Retinal pigment epithelial cell (primary cell): ENCODE measurements around the gene IGSF9.
A peak's percentile ranks its signal among the peaks of the same experiment; 100 is the strongest.

ENCODE experiments used
- DNase-seq: peaks from one replicate; pipeline ENCODE4 v3.0.0-alpha.2; 2010; ENCODE audit warnings: low read depth
- H3K4me3 ChIP-seq: 2 replicates; pipeline ENCODE4 v1.5.1; 2011; ENCODE audit warnings: mild to moderate bottlenecking, low read length, control low read depth, moderate library complexity
- TF ChIP-seq, protein P1 (sequence below): conservative IDR thresholded peaks from 2 replicates; pipeline ENCODE4 v1.5.1; 2011; ENCODE audit warnings: low read depth, low read length, control low read depth, inconsistent platforms

The IGSF9 gene

GRCh38 chr1:159945483-159946241 lies at the start of gene IGSF9:
Gene IGSF9 (minus strand): TSS chr1:159945613. CDS start chr1:159943454, 2,159 bp downstream.
- DNase-seq: no peak
- TF ChIP-seq, protein P1, sequence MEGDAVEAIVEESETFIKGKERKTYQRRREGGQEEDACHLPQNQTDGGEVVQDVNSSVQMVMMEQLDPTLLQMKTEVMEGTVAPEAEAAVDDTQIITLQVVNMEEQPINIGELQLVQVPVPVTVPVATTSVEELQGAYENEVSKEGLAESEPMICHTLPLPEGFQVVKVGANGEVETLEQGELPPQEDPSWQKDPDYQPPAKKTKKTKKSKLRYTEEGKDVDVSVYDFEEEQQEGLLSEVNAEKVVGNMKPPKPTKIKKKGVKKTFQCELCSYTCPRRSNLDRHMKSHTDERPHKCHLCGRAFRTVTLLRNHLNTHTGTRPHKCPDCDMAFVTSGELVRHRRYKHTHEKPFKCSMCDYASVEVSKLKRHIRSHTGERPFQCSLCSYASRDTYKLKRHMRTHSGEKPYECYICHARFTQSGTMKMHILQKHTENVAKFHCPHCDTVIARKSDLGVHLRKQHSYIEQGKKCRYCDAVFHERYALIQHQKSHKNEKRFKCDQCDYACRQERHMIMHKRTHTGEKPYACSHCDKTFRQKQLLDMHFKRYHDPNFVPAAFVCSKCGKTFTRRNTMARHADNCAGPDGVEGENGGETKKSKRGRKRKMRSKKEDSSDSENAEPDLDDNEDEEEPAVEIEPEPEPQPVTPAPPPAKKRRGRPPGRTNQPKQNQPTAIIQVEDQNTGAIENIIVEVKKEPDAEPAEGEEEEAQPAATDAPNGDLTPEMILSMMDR: peak; percentile 51
- peak within 1 kb of the TSS; percentile 87 for H3K4me3 ChIP-seq

- DNase-seq: no peak
- TF ChIP-seq, protein P1: no peak
- H3K4me3 ChIP-seq: no peak overlapping the region
Measured at GRCh38 chr1:159994896-159995295, 49.5 kb upstream of the IGSF9 start.

DNA sequence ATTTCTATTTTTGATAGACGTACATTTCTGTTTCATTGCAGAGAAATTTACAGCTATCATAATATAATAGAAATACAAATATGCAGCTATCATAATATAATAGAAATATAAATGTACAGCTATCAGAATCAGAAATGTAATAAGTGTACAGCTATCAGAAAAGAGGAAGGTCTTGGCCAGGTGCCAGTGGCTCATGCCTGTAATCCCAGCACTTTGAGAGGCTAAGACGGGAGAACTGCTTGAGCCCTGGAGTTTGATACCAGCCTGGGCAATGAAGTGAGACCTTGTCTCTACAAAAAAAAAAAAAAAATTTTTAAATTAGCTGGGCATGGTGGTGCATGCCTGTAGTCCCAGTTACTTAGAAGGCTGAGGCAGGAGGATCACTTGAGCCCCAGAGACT lies 48.5 kb upstream of the IGSF9 start:
- no peak overlapping the region for H3K4me3 ChIP-seq
- DNase-seq: no peak
- TF ChIP-seq, protein P1: no peak

GRCh38 chr1:159992161-159992560 lies 46.7 kb upstream of the IGSF9 start:
- no peak overlapping the region for H3K4me3 ChIP-seq
- DNase-seq: peak; percentile 73
- TF ChIP-seq, protein P1: no peak

GRCh38 chr1:159991513-159991912 lies 46.1 kb upstream of the IGSF9 start:
- DNase-seq: no peak
- TF ChIP-seq, protein P1: no peak
- no peak overlapping the region for H3K4me3 ChIP-seq

GRCh38 chr1:159990005-159990404 lies 44.6 kb upstream of the IGSF9 start:
- DNase-seq: no peak
- TF ChIP-seq, protein P1: no peak
- H3K4me3 ChIP-seq: no peak overlapping the region

- H3K4me3 ChIP-seq: no peak overlapping the region
- TF ChIP-seq, protein P1: no peak
Measured at GRCh38 chr1:159989581-159989980, 44.2 kb upstream of the IGSF9 start.

More at GRCh38 chr1:159989581-159989980, 44.2 kb upstream of the IGSF9 start:
- DNase-seq: no peak
